Activated T-helper 2 cell treated with anti-CD3 and anti-CD28 coated beads, Interferon-gamma antibody, Interleukin-2, Interleukin-4, amounts not matched to agents 10 μg/mL and 5 μg/mL and 100 μg/mL, durations not matched to agents 14 hours and 24 hours and 36 hours (primary cell): ENCODE measurements around the gene ZSWIM5. TPM values are rescaled to one million over a fixed set of nuclear protein-coding genes. Genes with fewer than 3 reads are reported as not detected.
A peak's percentile ranks its signal among the peaks of the same experiment; 100 is the strongest.
"Not testable (repeated sequence)": the region's sequence is repeated elsewhere in the genome, so short reads cannot be mapped to it uniquely, and the experiment has no call there.

Experiments
- DNase-seq: peaks from one replicate; pipeline ENCODE4 v3.0.0; 2021; ENCODE audit warnings: low spot score
- H3K27ac Mint-ChIP-seq: one replicate; pipeline ENCODE4 v1.8.0; 2021; ENCODE audit warnings: mixed read lengths
- H3K27me3 Mint-ChIP-seq: one replicate; pipeline ENCODE4 v1.8.0; 2021; ENCODE audit warnings: low read depth, mixed read lengths
- H3K36me3 Mint-ChIP-seq: one replicate; pipeline ENCODE4 v1.8.0; 2021; ENCODE audit warnings: low read depth, mixed read lengths
- H3K4me1 Mint-ChIP-seq: one replicate; pipeline ENCODE4 v1.8.0; 2021; ENCODE audit warnings: low read depth, mixed read lengths
- H3K4me3 Mint-ChIP-seq: one replicate; pipeline ENCODE4 v1.8.0; 2021; ENCODE audit warnings: low read depth, mild to moderate bottlenecking, moderate library complexity, mixed read lengths
- H3K9me3 Mint-ChIP-seq: one replicate; pipeline ENCODE4 v1.8.0; 2021; ENCODE audit warnings: mixed read lengths
- intact Hi-C: fragments of 100-400 bp; cut with micrococcal nuclease; formaldehyde crosslinking; loops from one replicate; pipeline ENCODE4 v1.15.1; 2023
- total RNA-seq: library from RNA; stranded (reverse); gene quantifications from 2 replicates; pipeline ENCODE4 v1.2.3, GENCODE V29; 2022

The ZSWIM5 gene
- 0.14 and 0.21 TPM in 2 replicates for total RNA-seq

GRCh38 chr1:45205910-45206721 lies at the start of gene ZSWIM5:
TSS of gene ZSWIM5 (minus strand) at chr1:45206605. CDS start at chr1:45206350, 255 bp downstream.
- peaks cover 51% of the 10 kb centered on the region for H3K27me3 Mint-ChIP-seq
- H3K9me3 Mint-ChIP-seq: no peaks in the 10 kb centered on the region
- intact Hi-C loops: loop anchor here (10.0 kb wide), 3 partner anchors 99 to 289 kb away; partner anchors contain the start of genes HECTD3, TESK2 and UROD
- peaks cover 14% of the 10 kb centered on the region for H3K4me1 Mint-ChIP-seq
- peak; percentile 46 for DNase-seq
- H3K36me3 Mint-ChIP-seq: no peaks in the 10 kb centered on the region
- peak within 1 kb of the TSS; percentile 80 for H3K4me3 Mint-ChIP-seq
- peak within 1 kb of the TSS; percentile 20 for H3K27ac Mint-ChIP-seq

GRCh38 chr1:45254490-45254889 lies 48.1 kb upstream of the ZSWIM5 start:
- DNase-seq: no peak
- Mint-ChIP-seq H3K4me1 (no peaks in the 10 kb centered on the region), H3K27ac (no peak overlapping the region), H3K27me3 (peaks cover 4% of the 10 kb centered on the region), H3K9me3 (peaks cover 23% of the 10 kb centered on the region), H3K4me3 (no peak overlapping the region), H3K36me3 (no peaks in the 10 kb centered on the region)
- intact Hi-C loops: no loop called here

DNA sequence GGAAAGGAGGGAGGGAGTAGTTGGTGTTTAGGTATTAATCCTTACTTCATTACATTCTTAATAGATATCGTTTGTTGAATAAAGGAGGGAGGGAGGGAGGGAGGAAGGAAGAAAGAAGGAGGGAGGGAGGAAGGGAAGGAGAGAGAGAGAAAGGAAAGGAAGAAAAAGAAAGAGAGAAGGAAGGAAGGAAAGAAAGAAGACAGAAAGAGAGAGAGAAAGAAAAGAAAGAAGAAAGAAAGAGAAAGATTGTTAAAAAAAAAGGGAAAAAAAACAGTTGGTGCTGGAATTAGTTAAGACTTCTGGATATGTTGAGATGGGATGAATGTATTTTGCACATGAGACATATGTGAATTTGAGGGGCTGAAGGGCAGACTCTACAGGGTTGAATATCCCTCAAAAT lies 44.1 kb upstream of the ZSWIM5 start:
- peaks cover 8% of the 10 kb centered on the region for H3K9me3 Mint-ChIP-seq
- peaks cover 6% of the 10 kb centered on the region for H3K4me1 Mint-ChIP-seq
- H3K4me3 Mint-ChIP-seq: no peak overlapping the region
- intact Hi-C loops: no loop called here
- peaks cover 4% of the 10 kb centered on the region for H3K27me3 Mint-ChIP-seq
- no peak overlapping the region for H3K27ac Mint-ChIP-seq
- DNase-seq: no peak
- H3K36me3 Mint-ChIP-seq: no peaks in the 10 kb centered on the region

DNA sequence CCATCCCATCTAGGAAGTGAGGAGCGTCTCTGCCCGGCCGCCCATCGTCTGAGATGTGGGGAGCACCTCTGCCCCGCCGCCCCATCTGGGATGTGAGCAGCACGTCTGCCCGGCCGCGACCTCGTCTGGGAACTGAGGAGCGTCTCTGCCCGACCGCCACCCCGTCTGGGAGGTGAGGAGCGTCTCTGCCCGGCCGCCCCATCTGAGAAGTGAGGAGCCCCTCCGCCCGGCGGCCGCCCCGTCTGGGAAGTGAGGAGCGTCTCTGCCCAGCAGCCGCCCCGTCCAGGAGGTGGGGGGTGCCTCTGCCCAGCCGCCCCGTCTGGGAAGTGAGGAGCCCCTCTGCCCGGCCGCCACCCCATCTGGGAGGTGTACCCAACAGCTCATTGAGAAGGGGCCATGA lies 41.6 kb upstream of the ZSWIM5 start:
- H3K27me3 Mint-ChIP-seq, DNase-seq, H3K4me3 Mint-ChIP-seq, H3K27ac Mint-ChIP-seq, H3K9me3 Mint-ChIP-seq, intact Hi-C loops, H3K4me1 Mint-ChIP-seq, H3K36me3 Mint-ChIP-seq: not testable (repeated sequence)

- no peak overlapping the region for H3K27ac Mint-ChIP-seq
- peaks cover 6% of the 10 kb centered on the region for H3K4me1 Mint-ChIP-seq
- no peak overlapping the region for H3K4me3 Mint-ChIP-seq
- intact Hi-C loops: no loop called here
- H3K36me3 Mint-ChIP-seq: peaks cover 2% of the 10 kb centered on the region
- peaks cover 2% of the 10 kb centered on the region for H3K27me3 Mint-ChIP-seq
- no peak for DNase-seq
- H3K9me3 Mint-ChIP-seq: peaks cover 16% of the 10 kb centered on the region
Measured at GRCh38 chr1:45246760-45247159, 40.4 kb upstream of the ZSWIM5 start.

DNA sequence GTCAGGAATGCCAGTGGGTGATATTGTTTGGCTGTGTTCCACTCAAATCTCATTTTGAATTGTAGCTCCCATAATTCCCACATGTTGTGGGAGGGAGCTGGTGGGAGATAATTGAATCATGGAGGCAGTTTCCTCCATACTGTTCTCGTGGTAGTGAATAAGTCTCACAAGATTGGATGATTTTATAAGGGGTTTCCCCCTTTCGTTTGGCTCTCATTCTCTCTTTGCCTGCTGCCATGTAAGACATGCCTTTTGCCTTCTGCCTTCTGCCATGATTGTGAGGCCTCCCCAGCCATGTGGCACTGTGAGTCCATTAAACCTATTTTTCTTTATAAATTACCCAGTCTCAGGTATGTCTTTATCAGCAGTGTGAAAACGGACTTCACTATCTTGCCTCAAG lies 40.0 kb upstream of the ZSWIM5 start:
- not testable (repeated sequence) for DNase-seq

GRCh38 chr1:45244660-45245059 lies 38.3 kb upstream of the ZSWIM5 start:
- Mint-ChIP-seq H3K9me3 (peaks cover 25% of the 10 kb centered on the region), H3K4me3 (no peak overlapping the region), H3K4me1 (peaks cover 6% of the 10 kb centered on the region), H3K27me3 (peaks cover 2% of the 10 kb centered on the region), H3K36me3 (peaks cover 3% of the 10 kb centered on the region), H3K27ac (no peak overlapping the region)
- no peak for DNase-seq
- intact Hi-C loops: no loop called here

More for the DNA sequence above, 40.0 kb upstream of the ZSWIM5 start:
- H3K36me3 Mint-ChIP-seq, H3K4me3 Mint-ChIP-seq, intact Hi-C loops, H3K4me1 Mint-ChIP-seq, H3K27ac Mint-ChIP-seq, H3K27me3 Mint-ChIP-seq: not testable (repeated sequence)
- H3K9me3 Mint-ChIP-seq: peaks cover 19% of the 10 kb centered on the region

DNA sequence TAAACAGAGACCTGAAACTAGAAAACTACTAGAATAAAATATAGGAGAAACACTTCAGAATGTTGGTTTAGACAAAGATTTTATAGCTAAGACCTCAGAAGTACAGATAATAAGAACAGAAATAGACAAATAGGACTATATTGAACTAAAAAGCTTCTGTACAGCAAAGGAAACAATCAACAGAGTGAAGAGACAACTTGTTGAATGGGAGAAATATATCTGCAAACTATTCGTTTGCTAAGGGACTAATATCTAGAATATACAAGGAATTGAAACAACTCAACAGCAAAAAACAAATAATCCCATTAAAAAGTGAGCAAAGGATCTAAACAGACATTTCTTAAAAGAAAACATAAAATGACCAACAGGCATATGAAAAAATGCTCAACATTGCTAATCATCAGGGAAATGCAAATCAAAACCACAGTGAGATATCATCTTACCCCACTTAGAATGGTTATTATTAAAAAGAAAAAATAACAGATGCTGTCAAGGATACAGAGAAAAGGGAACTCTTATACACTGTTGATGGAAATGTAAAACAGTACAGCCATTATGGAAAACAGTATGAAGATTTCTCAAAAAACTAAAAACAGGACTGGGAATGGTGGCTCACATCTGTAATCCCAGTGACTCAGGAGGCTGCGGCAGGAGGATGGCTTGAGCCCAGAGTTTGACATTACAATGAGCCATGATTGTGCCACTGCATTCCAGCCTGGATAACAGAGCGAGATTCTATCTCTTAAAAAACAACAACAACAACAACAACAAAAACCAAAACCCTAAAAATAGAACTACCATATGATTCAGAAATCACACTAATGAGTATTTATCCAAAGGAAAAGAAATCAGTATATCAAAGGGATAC lies 37.3 kb upstream of the ZSWIM5 start:
- peaks cover 6% of the 10 kb centered on the region for H3K4me1 Mint-ChIP-seq
- no peak overlapping the region for H3K4me3 Mint-ChIP-seq
- no peak overlapping the region for H3K27ac Mint-ChIP-seq
- H3K9me3 Mint-ChIP-seq: peaks cover 25% of the 10 kb centered on the region
- H3K27me3 Mint-ChIP-seq: peaks cover 2% of the 10 kb centered on the region
- intact Hi-C loops: no loop called here
- no peak for DNase-seq
- peaks cover 3% of the 10 kb centered on the region for H3K36me3 Mint-ChIP-seq

DNA sequence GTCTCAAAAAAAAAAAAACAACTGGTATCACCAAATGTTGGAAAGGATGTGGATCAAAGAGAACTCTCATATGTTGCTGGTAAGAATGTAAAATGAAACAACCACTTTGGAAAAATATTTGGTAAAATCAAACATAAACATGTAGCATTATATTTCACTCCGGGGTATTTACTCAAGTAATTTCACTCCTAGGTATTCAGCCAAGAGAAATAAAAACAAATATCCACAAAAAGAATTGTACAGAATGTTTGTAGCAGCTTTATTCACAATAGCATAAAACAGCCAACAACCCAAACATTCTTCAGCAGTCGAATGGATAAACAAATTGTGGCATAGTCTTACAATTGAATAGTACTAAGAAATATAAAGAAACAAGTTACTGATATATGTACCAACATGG lies 32.4 kb upstream of the ZSWIM5 start:
- H3K9me3 Mint-ChIP-seq: peaks cover 16% of the 10 kb centered on the region
- intact Hi-C loops: no loop called here
- H3K4me3 Mint-ChIP-seq: no peak overlapping the region
- H3K27ac Mint-ChIP-seq: no peak overlapping the region
- H3K27me3 Mint-ChIP-seq: peaks cover 2% of the 10 kb centered on the region
- H3K36me3 Mint-ChIP-seq: peaks cover 3% of the 10 kb centered on the region
- no peak for DNase-seq
- H3K4me1 Mint-ChIP-seq: no peaks in the 10 kb centered on the region

GRCh38 chr1:45236136-45236535 lies 29.7 kb upstream of the ZSWIM5 start:
- Mint-ChIP-seq H3K9me3 (peaks cover 6% of the 10 kb centered on the region), H3K27ac (no peak overlapping the region), H3K4me3 (no peak overlapping the region), H3K36me3 (no peaks in the 10 kb centered on the region), H3K27me3 (peaks cover 2% of the 10 kb centered on the region), H3K4me1 (no peaks in the 10 kb centered on the region)
- DNase-seq: no peak
- intact Hi-C loops: no loop called here

DNA sequence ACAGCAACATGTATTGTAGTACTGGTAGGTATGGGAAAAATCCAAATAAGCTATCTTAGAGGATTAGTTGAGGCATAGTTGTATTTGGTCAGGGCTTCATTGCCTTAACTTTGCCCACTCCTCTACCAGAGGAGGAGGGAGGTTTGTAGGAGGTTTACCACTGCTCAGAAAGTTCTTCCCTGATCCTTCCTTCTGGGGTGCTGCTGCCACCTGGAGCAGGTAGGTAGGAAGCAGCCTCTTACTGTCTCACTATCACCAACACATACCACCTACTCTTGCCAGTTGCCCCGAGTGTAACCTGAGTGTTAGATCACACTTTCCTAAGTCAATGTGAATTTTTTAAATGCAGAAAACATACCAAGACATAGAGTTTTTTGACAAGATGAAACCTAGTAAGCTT lies 24.1 kb upstream of the ZSWIM5 start:
- Mint-ChIP-seq H3K4me3 (no peak overlapping the region), H3K9me3 (no peaks in the 10 kb centered on the region), H3K4me1 (no peaks in the 10 kb centered on the region), H3K27me3 (peaks cover 4% of the 10 kb centered on the region), H3K27ac (no peak overlapping the region), H3K36me3 (no peaks in the 10 kb centered on the region)
- intact Hi-C loops: no loop called here
- no peak for DNase-seq

DNA sequence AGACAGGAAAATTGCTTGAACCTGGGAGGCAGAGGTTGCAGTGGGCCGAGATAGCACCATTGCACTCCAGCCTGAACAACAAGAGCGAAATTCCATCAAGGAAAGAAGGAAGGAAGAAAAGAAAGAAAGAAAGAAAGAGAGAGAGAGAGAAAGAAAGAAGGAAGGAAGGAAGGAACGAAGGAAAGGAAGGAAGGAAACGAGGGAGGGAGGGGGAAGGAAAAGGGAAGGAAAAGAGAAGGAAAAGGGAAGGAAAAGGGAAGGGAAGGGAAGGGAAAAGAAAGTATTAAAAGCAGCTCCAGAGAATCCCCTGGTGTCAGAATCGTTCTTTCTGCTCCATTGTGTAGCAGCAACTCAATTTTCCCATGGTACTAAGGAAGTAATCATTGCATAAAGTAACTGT lies 19.2 kb upstream of the ZSWIM5 start:
- no peak for DNase-seq
- intact Hi-C loops: no loop called here
- H3K4me1 Mint-ChIP-seq: no peaks in the 10 kb centered on the region
- H3K27me3 Mint-ChIP-seq: peaks cover 2% of the 10 kb centered on the region
- H3K36me3 Mint-ChIP-seq: no peaks in the 10 kb centered on the region
- H3K4me3 Mint-ChIP-seq: no peak overlapping the region
- no peaks in the 10 kb centered on the region for H3K9me3 Mint-ChIP-seq
- no peak overlapping the region for H3K27ac Mint-ChIP-seq

- H3K27me3 Mint-ChIP-seq, H3K9me3 Mint-ChIP-seq, DNase-seq, H3K27ac Mint-ChIP-seq, H3K4me1 Mint-ChIP-seq, H3K36me3 Mint-ChIP-seq, H3K4me3 Mint-ChIP-seq, intact Hi-C loops: not testable (repeated sequence)
Measured at GRCh38 chr1:45223710-45224109, 17.3 kb upstream of the ZSWIM5 start.
